Measurements from ENCODE around the gene PYM1.

PYM1 gene

GRCh38 chr12:55885113-55885512 is 42.6 kb downstream of the PYM1 start:
- H3K36me3 ChIP-seq (ENCODE audit: low read length): no peaks in the 10 kb centered on the region
- no peak overlapping the region for H3K4me2 ChIP-seq (ENCODE audit: low read depth, low read length, poor library complexity, severe bottlenecking)
- no peak overlapping the region for H3K27ac ChIP-seq (ENCODE audit: low read depth, low read length)
- no peaks in the 10 kb centered on the region for H3K79me2 ChIP-seq (ENCODE audit: insufficient read depth, low read length)
- TF ChIP-seq CTCF (IDR thresholded peaks at IDR 0.05; ENCODE audit: insufficient read depth, low read length, poor library complexity, severe bottlenecking) (no peak), EZH2phosphoT487 (conservative IDR thresholded peaks at IDR 0.05; ENCODE audit: low read length) (no peak)
- H3K9ac ChIP-seq (ENCODE audit: low read length): no peak overlapping the region
- H4K20me1 ChIP-seq (ENCODE audit: low read depth, low read length): no peaks in the 10 kb centered on the region
- no peaks in the 10 kb centered on the region for H3F3A ChIP-seq (ENCODE audit: insufficient read depth)
- H3K9me2 ChIP-seq (replicated peaks; ENCODE audit: insufficient read depth, low read length): no peaks in the 10 kb centered on the region
- H3K27me3 ChIP-seq (ENCODE audit: low read length): no peaks in the 10 kb centered on the region
- no peak overlapping the region for H3K4me3 ChIP-seq (ENCODE audit: insufficient read depth, low read length, poor library complexity, severe bottlenecking)
- H2AFZ ChIP-seq (ENCODE audit: low read depth, low read length, severe bottlenecking): no peak overlapping the region
- H3K9me3 ChIP-seq (ENCODE audit: insufficient read depth, low read length): no peaks in the 10 kb centered on the region

- H3K4me2 ChIP-seq (ENCODE audit: low read depth, low read length, poor library complexity, severe bottlenecking): no peak overlapping the region
- no peaks in the 10 kb centered on the region for H4K20me1 ChIP-seq (ENCODE audit: low read depth, low read length)
- no peak overlapping the region for H3K9ac ChIP-seq (ENCODE audit: low read length)
- H3F3A ChIP-seq (ENCODE audit: insufficient read depth): no peaks in the 10 kb centered on the region
- H3K27me3 ChIP-seq (ENCODE audit: low read length): no peaks in the 10 kb centered on the region
- H3K9me2 ChIP-seq (replicated peaks; ENCODE audit: insufficient read depth, low read length): no peaks in the 10 kb centered on the region
- peaks cover 5% of the 10 kb centered on the region; the same call in 1 of the 2 replicates for H3K9me3 ChIP-seq (ENCODE audit: insufficient read depth, low read length)
- no peak overlapping the region for H2AFZ ChIP-seq (ENCODE audit: low read depth, low read length, severe bottlenecking)
- H3K27ac ChIP-seq (ENCODE audit: low read depth, low read length): no peak overlapping the region
- no peaks in the 10 kb centered on the region for H3K79me2 ChIP-seq (ENCODE audit: insufficient read depth, low read length)
- no peak overlapping the region for H3K4me3 ChIP-seq (ENCODE audit: insufficient read depth, low read length, poor library complexity, severe bottlenecking)
- TF ChIP-seq CTCF (IDR thresholded peaks at IDR 0.05; ENCODE audit: insufficient read depth, low read length, poor library complexity, severe bottlenecking): no peak
- TF ChIP-seq EZH2phosphoT487 (conservative IDR thresholded peaks at IDR 0.05; ENCODE audit: low read length): no peak
- 0 out of 2 replicates have a peak, but pooled peaks cover 3% of the 10 kb centered on the region for H3K36me3 ChIP-seq (ENCODE audit: low read length)
Observed at GRCh38 chr12:55877824-55878223, 49.9 kb downstream of the PYM1 start.

- 0 out of 2 replicates have a peak, but pooled peaks cover 3% of the 10 kb centered on the region for H3K36me3 ChIP-seq (ENCODE audit: low read length)
- no peaks in the 10 kb centered on the region for H3F3A ChIP-seq (ENCODE audit: insufficient read depth)
- TF ChIP-seq EZH2phosphoT487 (conservative IDR thresholded peaks at IDR 0.05; ENCODE audit: low read length) (no peak), CTCF (IDR thresholded peaks at IDR 0.05; ENCODE audit: insufficient read depth, low read length, poor library complexity, severe bottlenecking) (no peak)
- no peaks in the 10 kb centered on the region for H3K9me2 ChIP-seq (replicated peaks; ENCODE audit: insufficient read depth, low read length)
- no peaks in the 10 kb centered on the region for H3K27me3 ChIP-seq (ENCODE audit: low read length)
- H3K27ac ChIP-seq (ENCODE audit: low read depth, low read length): no peak overlapping the region
- H4K20me1 ChIP-seq (ENCODE audit: low read depth, low read length): no peaks in the 10 kb centered on the region
- H3K9me3 ChIP-seq (ENCODE audit: insufficient read depth, low read length): peaks cover 5% of the 10 kb centered on the region; the same call in 1 of the 2 replicates
- H2AFZ ChIP-seq (ENCODE audit: low read depth, low read length, severe bottlenecking): no peak overlapping the region
- no peak overlapping the region for H3K4me2 ChIP-seq (ENCODE audit: low read depth, low read length, poor library complexity, severe bottlenecking)
- H3K79me2 ChIP-seq (ENCODE audit: insufficient read depth, low read length): no peaks in the 10 kb centered on the region
- no peak overlapping the region for H3K9ac ChIP-seq (ENCODE audit: low read length)
- H3K4me3 ChIP-seq (ENCODE audit: insufficient read depth, low read length, poor library complexity, severe bottlenecking): no peak overlapping the region
Observed at GRCh38 chr12:55875704-55876467, 51.8 kb downstream of the PYM1 start.

All from SU-DHL-6 (cell line).